GM10266 (cell line): ENCODE results near the gene GRM4.
A peak's percentile ranks its signal among the peaks of the same experiment; 100 is the strongest.

Experiments
- DNase-seq: peaks from one replicate; pipeline ENCODE4 v3.0.0; 2012; ENCODE audit errors: extremely low spot score
- CTCF ChIP-seq: IDR thresholded peaks from 2 replicates; pipeline ENCODE4 v1.5.1; 2012; ENCODE audit warnings: mild to moderate bottlenecking, low read depth; ENCODE audit not compliant: control insufficient read depth, insufficient read depth; ENCODE audit errors: missing control alignments

The GRM4 gene

GRCh38 chr6:34155471-34156300 lies 9.8 kb upstream of the GRM4 start:
- no peak for TF ChIP-seq CTCF

GRCh38 chr6:34154668-34155447 lies 9.0 kb upstream of the GRM4 start:
- peak; percentile 92 for TF ChIP-seq CTCF
- peak; percentile 89 for DNase-seq

More at GRCh38 chr6:34155471-34156300, 9.8 kb upstream of the GRM4 start:
- DNase-seq, result no peak

- DNase-seq, result no peak
- no peak for TF ChIP-seq CTCF
These were observed 7.1 kb upstream of the GRM4 start for GRCh38 chr6:34152806-34153520.

- no peak for DNase-seq
- TF ChIP-seq CTCF, result no peak
These were observed 6.2 kb upstream of the GRM4 start for GRCh38 chr6:34152042-34152524.

- no peak for TF ChIP-seq CTCF
These were observed 5.6 kb upstream of the GRM4 start for GRCh38 chr6:34151321-34152041.

GRCh38 chr6:34150766-34151165 lies 4.9 kb upstream of the GRM4 start:
- no peak for TF ChIP-seq CTCF

More at GRCh38 chr6:34151321-34152041, 5.6 kb upstream of the GRM4 start:
- DNase-seq, result no peak

More at GRCh38 chr6:34150766-34151165, 4.9 kb upstream of the GRM4 start:
- DNase-seq, result no peak
